Measurements from ENCODE around the gene PATL2. TPM values are rescaled to one million over a fixed set of nuclear protein-coding genes. Genes with fewer than 3 reads are reported as not detected.

Gene PATL2
- total and polyA plus RNA-seq, 2 donors (not counting 1 experiment from before 2014, with no cell fraction given): 58.9 to 89.4 TPM

DNA sequence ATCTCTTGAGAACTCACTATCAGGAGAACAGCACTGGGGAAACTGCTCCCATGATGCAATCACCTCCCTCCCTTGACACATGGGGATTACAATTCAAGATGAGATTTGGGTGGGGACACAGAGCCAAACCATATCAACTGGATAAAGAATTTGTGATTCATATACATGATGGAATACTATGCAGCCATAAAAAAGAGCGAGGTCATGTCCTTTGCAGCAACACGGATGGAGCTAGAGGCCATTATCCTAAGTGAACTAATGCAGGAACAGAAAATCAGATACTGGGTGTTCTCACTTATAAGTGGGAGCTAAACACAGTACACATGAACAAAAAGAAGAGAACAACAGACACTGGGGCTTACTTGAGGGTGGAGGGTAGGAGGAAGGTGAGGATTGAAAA is 64.7 kb downstream of the PATL2 start:
- no peak overlapping the region for H3K27ac Mint-ChIP-seq
- 100% methylated on average over 2 of the region's 2 CpGs for WGBS (ENCODE audit: insufficient coverage)
- DNase-seq (no peak), ATAC-seq (ENCODE audit: low read depth) (no peak)
- Histone ChIP-seq H3K4me3 (ENCODE audit: control extremely low read depth in 1 of 5, extremely low read depth in 1 of 5, insufficient read depth in 1 of 5, low read depth in 2 of 5, low read length in 4 of 5) (no peak overlapping the region), H3K4me2 (replicated peaks; ENCODE audit: low read depth, low read length, poor library complexity, severe bottlenecking) (no peak overlapping the region), H4K20me1 (ENCODE audit: control insufficient read depth, insufficient read depth, low read length, poor library complexity, severe bottlenecking) (peaks cover 13% of the 10 kb centered on the region), H2AFZ (ENCODE audit: insufficient read depth, low read depth, low read length, poor library complexity, severe bottlenecking) (no peak overlapping the region), H3K36me3 (replicated peaks in 1 of 2; ENCODE audit: control extremely low read depth in 1 of 2, control insufficient read depth in 1 of 2, extremely low read depth in 1 of 2, insufficient read depth in 2 of 2, low read length in 1 of 2) (peaks cover 25 to 70% of the 10 kb centered on the region in 2 experiments), H3K9ac (ENCODE audit: low read length) (no peak overlapping the region), H3K9me3 (ENCODE audit: control extremely low read depth in 1 of 3, control insufficient read depth in 2 of 3, insufficient read depth in 1 of 3, low read length in 2 of 3) (peaks cover 0 to 1% (median 0%) of the 10 kb centered on the region in 3 donors), H3K79me2 (ENCODE audit: control insufficient read depth, insufficient read depth, low read length) (peaks cover 88% of the 10 kb centered on the region), H3K27me3 (replicated peaks in 1 of 4; ENCODE audit: control extremely low read depth in 1 of 4, control insufficient read depth in 3 of 4, insufficient read depth in 4 of 4, low read length in 3 of 4) (no peaks in the 10 kb centered on the region), H3K4me1 (ENCODE audit: control insufficient read depth in 2 of 2, insufficient read depth in 2 of 2, low read length in 2 of 2) (peaks cover 0 to 3% of the 10 kb centered on the region in 2 donors), H3K27ac (ENCODE audit: low read length in 2 of 2) (no peak overlapping the region)
- ChIA-PET POLR2A (interaction anchor here (0.6 kb wide), 1 partner anchor 80 kb away, joined by 3 read pairs; no protein-coding TSS in a partner anchor), CTCF (interaction anchor here (0.7 to 1.9 kb wide), 3 partner anchors 10 to 90 kb away, joined by 4 to 6 read pairs (median 6); partner anchors contain the start of genes PATL2 and TRIM69)
- no peak for TF ChIP-seq EZH2 (IDR thresholded peaks at IDR 0.05; ENCODE audit: borderline replicate concordance, insufficient read depth, low read depth, low read length, poor library complexity, severe bottlenecking)
- TF ChIP-seq, protein P1, sequence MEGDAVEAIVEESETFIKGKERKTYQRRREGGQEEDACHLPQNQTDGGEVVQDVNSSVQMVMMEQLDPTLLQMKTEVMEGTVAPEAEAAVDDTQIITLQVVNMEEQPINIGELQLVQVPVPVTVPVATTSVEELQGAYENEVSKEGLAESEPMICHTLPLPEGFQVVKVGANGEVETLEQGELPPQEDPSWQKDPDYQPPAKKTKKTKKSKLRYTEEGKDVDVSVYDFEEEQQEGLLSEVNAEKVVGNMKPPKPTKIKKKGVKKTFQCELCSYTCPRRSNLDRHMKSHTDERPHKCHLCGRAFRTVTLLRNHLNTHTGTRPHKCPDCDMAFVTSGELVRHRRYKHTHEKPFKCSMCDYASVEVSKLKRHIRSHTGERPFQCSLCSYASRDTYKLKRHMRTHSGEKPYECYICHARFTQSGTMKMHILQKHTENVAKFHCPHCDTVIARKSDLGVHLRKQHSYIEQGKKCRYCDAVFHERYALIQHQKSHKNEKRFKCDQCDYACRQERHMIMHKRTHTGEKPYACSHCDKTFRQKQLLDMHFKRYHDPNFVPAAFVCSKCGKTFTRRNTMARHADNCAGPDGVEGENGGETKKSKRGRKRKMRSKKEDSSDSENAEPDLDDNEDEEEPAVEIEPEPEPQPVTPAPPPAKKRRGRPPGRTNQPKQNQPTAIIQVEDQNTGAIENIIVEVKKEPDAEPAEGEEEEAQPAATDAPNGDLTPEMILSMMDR (IDR thresholded peaks at IDR 0.05): no peak
- intact Hi-C loops (cut with micrococcal nuclease): no loop called here
- no peaks in the 10 kb centered on the region for H3K27me3 Mint-ChIP-seq
- H3K4me1 Mint-ChIP-seq: peaks cover 40% of the 10 kb centered on the region
- no peak overlapping the region for H3K4me3 Mint-ChIP-seq
- H3K9me3 Mint-ChIP-seq (ENCODE audit: insufficient read depth): no peaks in the 10 kb centered on the region

DNA sequence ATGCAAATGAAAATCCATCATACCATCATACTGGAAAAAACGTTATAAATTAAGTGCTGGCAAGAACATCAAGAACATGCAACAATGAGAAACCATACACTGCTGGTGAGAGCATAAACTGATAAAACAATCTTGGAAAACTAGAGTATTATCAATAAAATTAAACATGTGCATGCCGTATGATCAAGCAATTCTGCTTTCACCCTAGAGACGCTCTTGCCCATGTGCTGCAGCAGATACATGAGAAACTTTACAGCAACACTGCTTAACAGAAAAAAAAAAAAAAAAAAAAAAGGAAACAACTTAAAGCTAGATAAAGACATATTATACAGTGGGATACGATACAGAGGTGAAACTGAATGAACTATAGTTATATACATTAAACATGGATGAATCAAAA is 69.5 kb downstream of the PATL2 start:
- Mint-ChIP-seq H3K4me3 (no peak overlapping the region), H3K27ac (no peak overlapping the region), H3K4me1 (peaks cover 27% of the 10 kb centered on the region), H3K27me3 (no peaks in the 10 kb centered on the region), H3K9me3 (ENCODE audit: insufficient read depth) (no peaks in the 10 kb centered on the region)
- H3K27ac ChIP-seq (ENCODE audit: low read length in 2 of 2): no peak overlapping the region
- no peak overlapping the region for H3K4me2 ChIP-seq (replicated peaks; ENCODE audit: low read depth, low read length, poor library complexity, severe bottlenecking)
- peaks cover 0 to 3% of the 10 kb centered on the region in 2 donors for H3K4me1 ChIP-seq (ENCODE audit: control insufficient read depth in 2 of 2, insufficient read depth in 2 of 2, low read length in 2 of 2)
- H3K4me3 ChIP-seq (ENCODE audit: control extremely low read depth in 1 of 5, extremely low read depth in 1 of 5, insufficient read depth in 1 of 5, low read depth in 2 of 5, low read length in 4 of 5): no peak overlapping the region
- ChIA-PET CTCF (interaction anchor here (0.6 to 0.7 kb wide), 2 partner anchors 89 to 94 kb away, joined by 3 read pairs; no protein-coding TSS in a partner anchor), POLR2A (interaction anchor here (0.6 kb wide), 1 partner anchor 92 kb away, joined by 6 read pairs; no protein-coding TSS in a partner anchor)
- H3K79me2 ChIP-seq (ENCODE audit: control insufficient read depth, insufficient read depth, low read length): peaks cover 89% of the 10 kb centered on the region
- H3K9ac ChIP-seq (ENCODE audit: low read length): no peak overlapping the region
- peaks cover 0 to 4% (median 3%) of the 10 kb centered on the region in 3 donors for H3K9me3 ChIP-seq (ENCODE audit: control extremely low read depth in 1 of 3, control insufficient read depth in 2 of 3, insufficient read depth in 1 of 3, low read length in 2 of 3)
- H2AFZ ChIP-seq (ENCODE audit: insufficient read depth, low read depth, low read length, poor library complexity, severe bottlenecking): no peak overlapping the region
- ATAC-seq (ENCODE audit: low read depth): no peak
- no peak for DNase-seq
- TF ChIP-seq EZH2 (IDR thresholded peaks at IDR 0.05; ENCODE audit: borderline replicate concordance, insufficient read depth, low read depth, low read length, poor library complexity, severe bottlenecking): no peak
- TF ChIP-seq, protein P1 (IDR thresholded peaks at IDR 0.05): no peak
- no CpG with 5 or more reads among the region's 4 CpGs for WGBS (ENCODE audit: insufficient coverage)
- H3K27me3 ChIP-seq (replicated peaks in 1 of 4; ENCODE audit: control extremely low read depth in 1 of 4, control insufficient read depth in 3 of 4, insufficient read depth in 4 of 4, low read length in 3 of 4): no peaks in the 10 kb centered on the region
- H4K20me1 ChIP-seq (ENCODE audit: control insufficient read depth, insufficient read depth, low read length, poor library complexity, severe bottlenecking): peaks cover 29% of the 10 kb centered on the region
- peaks cover 15 to 50% of the 10 kb centered on the region in 2 experiments for H3K36me3 ChIP-seq (replicated peaks in 1 of 2; ENCODE audit: control extremely low read depth in 1 of 2, control insufficient read depth in 1 of 2, extremely low read depth in 1 of 2, insufficient read depth in 2 of 2, low read length in 1 of 2)
- intact Hi-C loops (cut with micrococcal nuclease): no loop called here

Measured in B cell (primary cell).